ELR (cell line): Measurements from ENCODE around the gene PTTG1IP.

Source experiments
- DNase-seq: peaks from one replicate; pipeline ENCODE4 v3.0.0-alpha.2; 2015; ENCODE audit warnings: low read depth

The PTTG1IP gene

GRCh38 chr21:44862869-44863685 is 10.4 kb downstream of the PTTG1IP start:
- DNase-seq = no peak

DNA sequence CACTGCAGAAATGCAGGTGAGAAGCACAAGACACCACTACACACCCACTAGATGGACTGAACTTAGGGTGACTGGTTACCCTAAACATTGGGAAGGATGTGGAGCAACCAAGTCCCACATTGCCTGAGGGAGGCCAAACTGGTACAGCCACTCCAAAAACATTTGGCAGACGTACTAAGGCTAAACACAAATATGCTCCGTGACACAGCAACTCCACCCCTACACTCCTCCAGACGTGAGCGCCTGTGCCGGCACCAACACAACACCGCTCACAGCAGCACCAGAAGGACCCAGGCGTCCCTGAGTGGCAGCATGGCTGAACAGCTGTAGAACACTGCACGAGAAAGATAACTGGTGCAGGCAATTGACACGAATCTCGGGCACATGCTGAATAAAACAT is 14.7 kb downstream of the PTTG1IP start:
- no peak for DNase-seq

DNA sequence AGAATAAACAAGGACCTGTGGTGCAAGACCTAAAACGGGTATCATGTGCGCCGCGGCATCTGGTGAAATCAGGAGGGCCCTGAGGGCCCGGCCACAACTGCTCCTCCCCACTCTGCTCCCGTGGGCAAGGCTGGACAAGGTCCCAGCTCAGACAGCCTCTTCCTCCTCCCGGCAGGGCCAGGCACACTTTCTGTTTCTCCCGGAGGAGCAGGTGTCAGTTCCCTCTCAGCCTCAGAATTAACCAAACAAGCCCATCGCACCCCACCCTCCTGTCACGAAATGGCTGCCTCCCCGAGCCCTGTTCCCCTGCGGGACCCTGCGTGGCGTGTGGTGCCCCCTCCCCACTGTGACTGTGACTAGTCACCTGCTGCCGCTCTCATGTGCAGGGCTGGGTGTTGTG is 15.2 kb downstream of the PTTG1IP start:
- DNase-seq = no peak

DNA sequence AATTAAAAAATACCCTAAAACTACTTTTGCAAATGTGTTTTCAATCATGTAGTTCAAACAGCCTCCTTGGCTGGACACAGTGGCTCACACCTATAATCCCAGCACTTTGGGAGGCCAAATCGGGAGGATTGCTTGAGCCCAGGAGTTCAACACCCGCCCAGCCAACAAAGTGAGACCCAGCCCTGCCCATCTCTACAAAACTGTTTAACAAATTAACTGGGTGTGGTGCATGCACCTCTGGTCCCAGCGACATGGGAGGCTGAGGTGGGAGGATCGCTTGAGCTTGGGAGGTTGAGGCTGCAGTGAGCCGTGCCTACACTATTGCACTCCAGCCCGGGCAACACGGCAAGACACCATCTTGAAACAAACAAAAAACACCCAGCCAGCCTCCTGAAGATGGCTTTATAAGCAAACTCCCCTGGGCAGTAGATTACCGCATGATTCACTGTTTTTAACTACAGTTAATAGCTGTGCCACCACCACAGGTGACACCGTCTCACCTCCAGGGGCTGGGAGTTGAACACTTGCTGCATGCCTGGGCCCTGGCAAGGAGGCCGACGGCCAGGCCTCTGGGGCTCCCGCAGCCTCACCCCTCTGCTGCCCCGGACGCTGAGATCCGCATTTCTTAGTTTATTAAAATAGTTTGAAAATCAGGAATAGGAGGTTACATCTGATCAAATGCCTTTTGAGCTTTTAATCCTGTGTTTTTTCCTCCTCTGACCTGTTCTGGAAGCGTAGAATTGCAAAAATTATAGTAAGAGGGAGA is 16.2 kb downstream of the PTTG1IP start:
- no peak for DNase-seq

- DNase-seq = no peak
Observed at GRCh38 chr21:44856131-44856530, 17.4 kb downstream of the PTTG1IP start.

DNA sequence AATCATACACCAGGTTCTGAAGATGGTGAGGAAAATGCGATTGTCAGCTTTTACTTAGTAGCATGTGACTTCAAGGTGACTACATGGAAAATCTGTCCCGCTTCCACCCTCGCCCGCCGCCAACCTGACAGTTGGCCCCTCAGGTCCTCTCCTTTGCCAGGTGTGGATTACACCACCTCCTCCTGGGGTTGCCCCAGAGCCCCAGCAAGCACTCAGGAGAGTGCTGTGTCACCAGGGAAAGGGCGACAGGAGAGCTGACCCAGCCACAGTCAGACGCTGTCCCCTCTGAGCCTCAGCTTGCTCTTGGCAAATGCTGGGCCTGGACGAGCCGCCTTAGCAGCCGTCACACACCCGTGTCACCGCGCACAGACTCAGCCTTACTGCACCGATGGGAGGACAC is 17.9 kb downstream of the PTTG1IP start:
- DNase-seq = no peak

GRCh38 chr21:44854664-44855446 is 18.6 kb downstream of the PTTG1IP start:
- DNase-seq = no peak

DNA sequence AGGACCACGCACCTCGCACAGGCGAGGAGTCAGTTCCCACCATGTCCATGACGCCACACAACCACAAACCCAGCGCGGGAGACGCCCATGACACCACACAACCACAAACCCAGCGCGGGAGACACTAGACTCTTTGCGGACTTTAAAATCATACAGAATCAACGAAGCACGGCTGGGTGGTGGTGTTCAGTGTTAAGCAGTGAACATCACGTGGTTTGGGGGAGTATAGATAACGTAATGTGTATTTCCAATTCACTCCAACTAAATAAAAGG is 19.2 kb downstream of the PTTG1IP start:
- DNase-seq = no peak

GRCh38 chr21:44853601-44854390 is 19.7 kb downstream of the PTTG1IP start:
- DNase-seq = no peak

DNA sequence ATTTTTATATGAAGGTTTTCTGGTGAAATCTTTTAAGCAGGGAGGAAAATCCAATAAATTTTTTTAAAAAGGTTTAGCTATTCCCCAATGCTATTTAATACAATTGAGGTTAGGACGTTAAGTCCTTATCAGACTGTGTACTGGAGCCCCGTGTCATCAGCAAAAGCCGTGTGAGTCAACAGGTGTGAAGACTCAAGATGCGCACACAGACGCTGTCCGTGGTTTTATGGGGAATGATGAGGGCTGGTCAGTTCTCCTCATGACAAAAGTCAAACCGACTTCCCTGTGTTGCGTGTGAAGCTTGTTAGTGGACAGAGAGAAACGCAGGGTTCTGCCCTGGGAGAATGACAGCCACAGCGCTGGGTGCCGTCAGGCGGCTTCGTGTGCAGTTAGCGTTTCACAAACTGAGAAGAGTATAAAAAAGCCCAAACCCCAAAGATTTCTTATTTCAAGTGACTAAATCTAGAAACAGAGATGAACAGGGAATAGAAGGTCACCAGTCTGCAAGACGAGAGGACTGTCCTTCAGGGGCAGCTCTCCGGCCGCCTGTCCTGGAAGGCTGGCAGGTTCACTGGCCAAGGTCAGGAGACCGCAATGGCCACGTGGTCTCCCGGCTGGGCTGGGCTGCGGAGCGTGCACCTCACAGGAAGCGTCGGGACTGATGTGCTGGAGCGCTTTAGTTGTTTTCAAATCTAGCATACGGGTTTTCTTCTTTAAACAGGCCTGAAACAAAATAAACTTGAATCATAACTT is 22.4 kb downstream of the PTTG1IP start:
- no peak for DNase-seq

GRCh38 chr21:44850208-44850800 is 23.2 kb downstream of the PTTG1IP start:
- no peak for DNase-seq

DNA sequence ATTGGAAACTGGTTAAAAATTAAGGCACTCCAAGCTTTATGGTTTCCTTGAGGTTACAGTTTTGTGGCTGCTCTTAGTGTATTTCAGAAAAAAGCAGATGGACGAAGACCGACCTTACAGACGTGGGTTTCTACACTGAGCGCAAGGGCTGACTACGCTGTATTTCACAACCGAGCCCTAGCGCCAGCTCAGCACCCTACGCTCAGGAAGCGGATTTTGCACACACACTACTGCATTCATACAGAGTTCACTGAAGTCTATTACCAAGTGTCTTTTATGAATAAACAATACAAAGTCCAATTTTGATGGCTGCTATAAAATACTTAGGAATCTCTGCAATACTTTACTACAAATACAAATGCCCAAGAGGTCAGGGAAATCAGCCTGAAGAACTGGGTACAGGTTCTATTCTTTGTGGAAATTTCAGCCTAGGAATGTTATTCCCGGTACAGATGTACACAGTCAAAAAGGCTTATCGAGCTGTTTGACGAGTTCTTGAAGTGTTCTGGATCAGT is 23.8 kb downstream of the PTTG1IP start:
- no peak for DNase-seq

DNA sequence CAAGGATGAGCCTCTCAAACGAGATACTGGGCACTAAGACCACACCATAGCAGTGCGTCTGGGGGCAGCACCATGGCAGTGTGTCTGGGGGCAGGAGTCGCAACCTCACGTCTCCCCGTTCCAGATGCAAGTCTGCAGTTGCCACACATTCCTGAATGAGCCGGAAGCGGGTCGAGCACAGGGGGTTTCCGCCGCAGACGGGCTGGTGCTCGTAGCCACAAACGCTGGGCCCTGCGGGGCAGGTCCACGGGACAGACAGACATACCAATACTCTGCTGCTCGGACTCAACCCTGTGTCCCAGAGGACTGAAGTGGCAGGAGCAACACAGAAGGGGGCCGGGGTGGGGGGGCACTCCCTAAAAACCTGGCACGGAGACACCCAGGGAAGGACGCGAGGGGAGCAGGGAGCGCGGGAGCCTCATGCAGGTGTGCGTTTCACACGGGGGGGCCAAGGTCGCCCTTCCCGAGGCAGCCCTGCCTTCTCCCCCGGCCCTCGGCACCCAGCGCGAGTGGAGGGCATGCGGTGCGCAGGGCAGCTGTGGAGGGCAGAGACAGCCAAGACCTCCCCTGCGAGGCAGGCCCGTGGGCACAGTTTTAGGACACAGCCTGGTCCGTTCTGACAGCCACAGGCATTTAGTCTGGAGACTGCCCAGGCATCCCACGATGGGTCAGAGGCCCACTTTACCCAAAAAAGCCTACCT is 24.5 kb downstream of the PTTG1IP start:
- no peak for DNase-seq

DNA sequence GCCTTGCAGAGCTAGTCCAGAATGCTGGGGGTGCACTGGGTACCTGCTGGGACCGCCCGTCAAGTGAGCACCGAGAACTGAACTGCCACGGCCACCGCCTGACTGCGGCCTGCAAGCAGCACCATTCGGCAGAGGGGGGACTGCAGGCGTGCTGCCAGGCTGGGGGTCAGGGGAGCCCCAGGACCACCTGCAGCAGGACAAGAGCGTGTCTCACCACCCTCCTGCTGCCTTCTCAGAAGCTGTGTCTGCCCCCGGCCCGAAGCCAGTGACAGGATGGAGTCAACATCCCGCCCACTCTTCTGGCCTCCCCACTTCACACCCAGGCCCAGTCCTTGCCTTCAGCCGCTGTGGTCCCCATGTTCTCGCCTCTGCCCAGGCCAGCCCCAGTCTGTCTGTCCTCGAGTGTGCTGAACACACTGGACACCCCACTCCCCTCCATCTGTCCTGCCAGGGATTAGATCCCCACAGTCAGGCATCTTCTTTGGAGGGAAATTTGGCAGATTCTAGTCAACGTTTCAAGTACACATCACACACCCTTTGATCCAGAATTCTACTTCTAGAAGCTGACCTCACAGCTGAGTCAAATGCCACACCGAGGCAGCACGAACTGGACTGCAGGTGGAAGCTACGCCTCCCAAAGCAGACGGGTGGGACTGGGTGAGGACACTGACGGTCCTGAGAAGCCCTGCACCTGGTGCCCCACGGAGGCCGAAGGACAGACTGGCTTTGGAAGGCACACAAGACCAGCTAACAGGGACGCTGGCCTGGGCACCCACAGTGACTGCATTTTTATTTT is 26.0 kb downstream of the PTTG1IP start:
- DNase-seq = no peak

GRCh38 chr21:44846485-44847260 is 26.8 kb downstream of the PTTG1IP start:
- DNase-seq = peak; percentile 65

GRCh38 chr21:44846224-44846484 is 27.3 kb downstream of the PTTG1IP start:
- DNase-seq = no peak

DNA sequence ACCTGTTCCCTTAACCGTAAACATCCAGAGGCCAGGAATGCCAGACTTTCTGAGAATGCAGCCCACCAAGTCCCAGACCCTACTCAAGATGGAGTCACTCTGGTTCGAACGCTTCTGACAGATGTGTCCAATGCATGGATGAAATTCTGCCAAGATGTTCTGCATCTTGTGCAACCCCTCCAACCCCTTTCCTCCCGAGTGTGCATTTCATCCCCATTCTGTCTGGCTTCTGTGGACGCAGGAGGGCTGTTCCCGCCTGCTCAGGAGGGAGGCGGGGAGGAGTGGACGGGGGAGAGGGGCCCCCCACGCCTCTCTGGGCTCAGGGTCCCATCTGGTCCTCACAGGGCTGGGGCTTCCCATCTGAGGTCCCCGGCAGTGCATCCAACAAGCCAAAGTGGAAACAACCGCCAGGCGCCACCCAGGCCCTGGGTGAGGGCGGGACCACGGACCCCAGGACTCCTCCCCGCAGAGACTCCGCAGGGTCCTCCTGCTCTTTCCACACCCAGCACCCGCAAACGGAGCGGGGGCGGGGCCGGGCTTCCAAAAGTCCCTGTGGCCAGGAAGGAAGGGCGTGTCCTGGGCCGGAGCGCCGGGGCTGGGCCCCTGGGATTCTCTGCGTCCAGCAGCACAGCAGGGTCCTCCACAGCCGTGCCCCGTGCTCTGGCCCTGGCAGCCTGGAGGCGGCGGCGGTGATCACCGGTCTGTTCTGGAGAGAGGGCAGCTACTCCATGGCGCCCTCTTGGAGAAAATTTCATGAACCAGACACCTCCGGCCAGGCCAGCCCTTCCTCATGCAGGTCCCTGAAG is 27.9 kb downstream of the PTTG1IP start:
- DNase-seq = peak; percentile 77

- no peak for DNase-seq
Observed at GRCh38 chr21:44844256-44844655, 29.2 kb downstream of the PTTG1IP start.
